Coronary artery (tissue), 2 donors: ENCODE data around the gene MYO1B.

Experiments
- DNase-seq: peaks from one replicate; pipeline ENCODE4 v3.0.0-alpha.2; 2017; ENCODE audit warnings: low spot score
- H3K27ac ChIP-seq, 2 donors: fragments of 200-600 bp; sonication (generic); one replicate each; pipeline ENCODE4 v1.5.1; 2016 to 2019
- H3K4me3 ChIP-seq: fragments of 200-600 bp; sonication (generic); 2 replicates; pipeline ENCODE4 v1.5.1; 2016; ENCODE audit warnings: mild to moderate bottlenecking, moderate library complexity
- TF ChIP-seq, protein P1 (sequence below): fragments of 200-600 bp; sonication (generic); IDR thresholded peaks from one replicate; pipeline ENCODE4 v1.5.1; 2019; ENCODE audit warnings: antibody characterized with exemption

MYO1B gene

DNA sequence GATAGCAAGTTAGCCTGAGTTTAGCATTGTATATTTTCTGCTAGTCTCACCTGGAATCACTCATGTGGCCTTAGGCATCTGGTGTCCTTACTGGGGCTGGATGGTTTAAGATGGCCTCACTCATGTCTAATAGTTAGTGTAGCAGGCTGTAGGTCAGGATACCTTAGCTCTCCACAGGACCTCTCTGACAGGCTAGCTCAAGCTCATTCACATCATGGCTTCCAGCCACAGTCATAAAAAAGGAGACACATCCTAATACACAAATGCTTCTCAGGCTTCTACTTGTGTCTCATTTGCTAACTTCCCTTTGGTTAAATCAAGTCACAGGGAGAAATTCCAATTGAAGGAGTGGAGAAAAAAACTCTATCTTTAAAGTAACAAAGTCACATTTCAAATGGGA is 47.7 kb downstream of the MYO1B start:
- H3K27ac ChIP-seq = no peak overlapping the region

DNA sequence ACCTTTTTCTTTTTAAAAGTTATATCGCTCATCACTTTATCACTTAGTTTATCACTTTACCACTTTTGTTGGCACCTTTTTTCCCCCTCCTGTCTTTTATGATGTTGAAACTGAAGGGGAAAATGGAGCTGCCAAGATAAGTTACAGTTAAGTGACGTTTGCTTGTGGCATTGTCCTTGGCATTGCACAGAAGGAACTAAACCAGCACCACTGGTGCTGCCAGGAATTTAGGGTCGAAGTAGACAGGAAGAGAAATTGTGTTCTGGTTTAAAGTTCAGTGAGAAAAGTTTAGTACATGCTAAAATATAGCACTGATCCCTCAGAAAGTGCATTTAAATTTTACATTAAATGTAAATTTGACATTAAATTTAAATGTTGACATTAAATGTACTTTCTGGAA is 49.9 kb downstream of the MYO1B start:
- TF ChIP-seq, protein P1, sequence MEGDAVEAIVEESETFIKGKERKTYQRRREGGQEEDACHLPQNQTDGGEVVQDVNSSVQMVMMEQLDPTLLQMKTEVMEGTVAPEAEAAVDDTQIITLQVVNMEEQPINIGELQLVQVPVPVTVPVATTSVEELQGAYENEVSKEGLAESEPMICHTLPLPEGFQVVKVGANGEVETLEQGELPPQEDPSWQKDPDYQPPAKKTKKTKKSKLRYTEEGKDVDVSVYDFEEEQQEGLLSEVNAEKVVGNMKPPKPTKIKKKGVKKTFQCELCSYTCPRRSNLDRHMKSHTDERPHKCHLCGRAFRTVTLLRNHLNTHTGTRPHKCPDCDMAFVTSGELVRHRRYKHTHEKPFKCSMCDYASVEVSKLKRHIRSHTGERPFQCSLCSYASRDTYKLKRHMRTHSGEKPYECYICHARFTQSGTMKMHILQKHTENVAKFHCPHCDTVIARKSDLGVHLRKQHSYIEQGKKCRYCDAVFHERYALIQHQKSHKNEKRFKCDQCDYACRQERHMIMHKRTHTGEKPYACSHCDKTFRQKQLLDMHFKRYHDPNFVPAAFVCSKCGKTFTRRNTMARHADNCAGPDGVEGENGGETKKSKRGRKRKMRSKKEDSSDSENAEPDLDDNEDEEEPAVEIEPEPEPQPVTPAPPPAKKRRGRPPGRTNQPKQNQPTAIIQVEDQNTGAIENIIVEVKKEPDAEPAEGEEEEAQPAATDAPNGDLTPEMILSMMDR = no peak
- Histone ChIP-seq H3K27ac (no peak overlapping the region), H3K4me3 (no peak overlapping the region)
- no peak for DNase-seq

More for the DNA sequence above, 47.7 kb downstream of the MYO1B start:
- TF ChIP-seq, protein P1 = no peak
- DNase-seq = no peak
- H3K4me3 ChIP-seq = no peak overlapping the region

DNA sequence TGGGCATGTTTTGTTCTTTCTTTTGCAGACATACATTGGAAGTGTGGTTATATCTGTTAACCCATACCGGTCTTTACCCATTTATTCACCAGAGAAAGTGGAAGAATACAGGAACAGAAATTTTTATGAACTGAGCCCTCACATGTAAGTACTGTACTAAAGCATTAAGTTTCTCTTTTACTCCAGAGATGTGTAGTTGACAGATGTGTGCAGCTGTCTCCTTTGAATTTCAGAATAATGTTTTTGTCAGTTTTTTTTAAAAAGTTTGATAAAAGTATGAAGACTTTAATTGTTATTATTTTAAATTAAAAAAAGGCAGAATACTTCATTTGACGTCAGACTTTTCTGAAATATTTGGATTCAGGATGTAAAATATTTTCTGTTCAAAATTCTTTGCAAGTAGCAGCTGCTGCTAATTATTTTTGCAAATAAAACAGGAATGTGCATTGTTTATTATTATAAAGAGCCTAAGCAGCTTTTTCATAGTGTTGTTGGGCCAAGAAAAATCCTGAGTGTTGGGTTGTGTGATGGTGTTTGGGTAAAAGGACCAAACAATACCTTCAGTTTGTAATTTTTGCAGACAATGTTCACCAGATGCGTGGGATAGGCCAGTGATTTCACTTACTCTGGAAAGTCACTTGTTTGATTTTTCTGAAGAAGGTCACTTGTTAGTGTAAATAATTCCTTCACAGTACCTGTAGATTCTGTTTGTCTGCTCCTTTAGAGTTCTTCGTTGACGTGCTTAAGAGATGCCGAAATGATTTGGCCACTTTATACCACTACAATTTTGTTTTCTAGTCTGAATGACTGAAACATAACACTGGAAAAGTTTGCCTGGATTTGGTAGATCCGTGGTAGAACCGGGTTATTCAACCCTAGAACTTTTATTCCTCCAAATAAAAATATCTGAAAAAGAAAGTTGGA is 51.1 kb downstream of the MYO1B start:
- no peak for DNase-seq
- TF ChIP-seq, protein P1 = no peak
- no peak overlapping the region for H3K27ac ChIP-seq
- no peak overlapping the region for H3K4me3 ChIP-seq

DNA sequence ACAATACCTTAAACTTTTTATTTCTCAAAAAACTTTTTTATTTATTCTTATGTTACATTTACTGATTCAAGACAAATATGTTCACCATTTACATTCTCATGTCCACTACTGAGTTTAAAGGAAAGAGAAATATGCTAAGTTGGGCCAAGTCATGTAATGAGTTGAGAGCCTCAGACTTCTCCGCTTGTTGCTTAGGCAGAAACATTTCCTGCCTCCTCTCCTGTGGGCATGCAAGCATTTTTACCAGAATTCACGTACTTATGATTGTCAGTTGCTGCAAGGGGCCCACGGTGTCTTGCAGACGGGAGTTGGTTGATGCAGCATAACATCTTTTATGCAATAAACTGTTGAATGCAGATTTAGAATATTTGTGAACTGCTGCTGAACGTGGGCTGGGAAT is 51.8 kb downstream of the MYO1B start:
- Histone ChIP-seq H3K4me3 (no peak overlapping the region), H3K27ac (no peak overlapping the region)
- DNase-seq = no peak
- TF ChIP-seq, protein P1 = no peak

DNA sequence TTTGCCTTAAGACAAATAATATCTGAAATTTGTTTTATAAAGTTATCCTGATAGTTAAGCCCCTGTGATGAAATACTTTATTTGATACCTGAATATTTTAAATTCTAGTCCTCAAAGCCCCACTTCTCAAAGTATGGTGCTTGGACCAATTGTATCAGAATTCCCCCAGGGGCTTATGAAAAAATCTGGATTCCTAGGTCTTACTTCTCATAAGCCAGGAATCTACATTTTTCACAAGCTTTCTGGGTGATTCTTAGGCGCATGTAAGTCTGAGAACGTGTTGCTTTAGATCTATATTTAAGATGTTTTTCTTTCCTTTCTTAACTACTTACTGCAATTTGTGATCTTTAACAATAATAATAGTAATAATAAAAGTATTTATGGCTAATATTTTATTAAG is 53.1 kb downstream of the MYO1B start:
- TF ChIP-seq, protein P1 = no peak
- H3K27ac ChIP-seq = no peak overlapping the region
- H3K4me3 ChIP-seq = no peak overlapping the region
- no peak for DNase-seq

DNA sequence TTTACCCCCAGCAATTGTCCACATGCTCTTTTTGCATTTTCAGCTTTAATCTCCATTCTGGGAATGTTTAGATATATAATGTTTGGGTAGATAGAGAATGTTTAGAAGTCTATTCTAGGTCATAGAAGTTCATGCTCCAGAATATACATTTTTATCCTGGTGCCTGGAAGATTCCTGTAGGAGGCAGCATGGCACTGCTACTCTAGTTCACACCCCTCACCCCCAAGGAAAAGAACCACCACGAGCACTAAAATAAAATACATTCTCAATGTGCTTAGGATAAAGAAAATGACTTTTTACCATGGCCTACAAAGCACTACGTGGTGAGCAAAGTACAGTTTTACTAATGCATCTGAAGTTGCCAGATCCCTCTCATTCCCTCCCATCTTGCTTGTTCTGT is 53.8 kb downstream of the MYO1B start:
- Histone ChIP-seq H3K4me3 (no peak overlapping the region), H3K27ac (no peak overlapping the region)
- TF ChIP-seq, protein P1 = no peak
- no peak for DNase-seq

DNA sequence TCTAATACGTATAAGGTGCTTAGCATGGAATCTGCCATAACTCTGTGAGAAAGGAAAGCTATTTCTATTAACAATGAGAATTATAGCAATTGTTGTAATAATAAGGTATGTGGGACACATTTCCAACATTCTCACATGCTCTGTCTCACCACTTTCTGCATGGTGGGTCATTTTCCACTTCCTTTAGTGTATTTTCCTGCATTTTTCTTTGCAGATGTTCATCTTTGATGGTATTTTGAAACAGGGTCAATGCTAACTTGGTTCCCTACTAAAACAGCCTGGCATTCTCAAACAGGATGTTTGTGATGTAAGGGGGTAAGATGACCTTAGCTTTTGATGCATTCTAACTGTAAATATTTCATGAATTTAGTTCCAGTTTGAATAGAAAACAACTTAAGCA is 54.7 kb downstream of the MYO1B start:
- no peak for DNase-seq
- no peak overlapping the region for H3K4me3 ChIP-seq
- H3K27ac ChIP-seq = no peak overlapping the region
- TF ChIP-seq, protein P1 = no peak
